Hematopoietic multipotent progenitor cell treated with erythropoietin and hydrocortisone succinate and interleukin-3 and kit ligand, for 8 days (in vitro differentiated cells): Measurements from ENCODE around the gene ZC3H8.
A peak's percentile ranks its signal among the peaks of the same experiment; 100 is the strongest.
"Not testable (repeated sequence)": the region's sequence is repeated elsewhere in the genome, so short reads cannot be mapped to it uniquely, and the experiment has no call there.

Experiments used
- DNase-seq: peaks from one replicate; pipeline ENCODE4 v3.0.0-alpha.2; 2015

The ZC3H8 gene

GRCh38 chr2:112259509-112260294, 4.9 kb upstream of the ZC3H8 start:
- DNase-seq: peak; percentile 90

GRCh38 chr2:112257575-112257974, 2.7 kb upstream of the ZC3H8 start:
- no peak for DNase-seq

- DNase-seq: peak; percentile 62
Observed at GRCh38 chr2:112256654-112257053, 1.8 kb upstream of the ZC3H8 start.

GRCh38 chr2:112255875-112256274, 1.0 kb upstream of the ZC3H8 start:
- DNase-seq: no peak

GRCh38 chr2:112253261-112253815, 1.5 kb downstream of the ZC3H8 start:
- DNase-seq: no peak

GRCh38 chr2:112251271-112251670, 3.6 kb downstream of the ZC3H8 start:
- DNase-seq: no peak

GRCh38 chr2:112244854-112245253, 10.0 kb downstream of the ZC3H8 start:
- no peak for DNase-seq

- no peak for DNase-seq
Observed at GRCh38 chr2:112243233-112243632, 11.6 kb downstream of the ZC3H8 start.

- DNase-seq: no peak
Observed at GRCh38 chr2:112242384-112242783, 12.5 kb downstream of the ZC3H8 start.

GRCh38 chr2:112239862-112240261, 15.0 kb downstream of the ZC3H8 start:
- peak; percentile 80 for DNase-seq

- DNase-seq: no peak
Observed at GRCh38 chr2:112230371-112230770, 24.5 kb downstream of the ZC3H8 start.

- peak; percentile 98 for DNase-seq
Observed at GRCh38 chr2:112229348-112229747, 25.5 kb downstream of the ZC3H8 start.

- DNase-seq: no peak
Observed at GRCh38 chr2:112220831-112221230, 34.0 kb downstream of the ZC3H8 start.

- no peak for DNase-seq
Observed at GRCh38 chr2:112220186-112220585, 34.7 kb downstream of the ZC3H8 start.

GRCh38 chr2:112217854-112218253, 37.0 kb downstream of the ZC3H8 start:
- no peak for DNase-seq

- DNase-seq: peak; percentile 59
Observed at GRCh38 chr2:112216167-112216566, 38.7 kb downstream of the ZC3H8 start.

GRCh38 chr2:112207905-112208304, 46.9 kb downstream of the ZC3H8 start:
- DNase-seq: not testable (repeated sequence)

- peak; percentile 35 for DNase-seq
Observed at GRCh38 chr2:112204411-112204810, 50.4 kb downstream of the ZC3H8 start.

GRCh38 chr2:112201696-112202430, 53.0 kb downstream of the ZC3H8 start:
- DNase-seq: no peak

- no peak for DNase-seq
Observed at GRCh38 chr2:112199188-112199587, 55.7 kb downstream of the ZC3H8 start.

GRCh38 chr2:112198780-112199179, 56.1 kb downstream of the ZC3H8 start:
- DNase-seq: no peak

- no peak for DNase-seq
Observed at GRCh38 chr2:112197868-112198267, 57.0 kb downstream of the ZC3H8 start.

- no peak for DNase-seq
Observed at GRCh38 chr2:112195950-112196349, 58.9 kb downstream of the ZC3H8 start.

- DNase-seq: no peak
Observed at GRCh38 chr2:112195167-112195766, 59.6 kb downstream of the ZC3H8 start.
